ENCODE data around the gene AHI1. TPM values are rescaled to one million over a fixed set of nuclear protein-coding genes. Genes with fewer than 3 reads are reported as not detected.

AHI1 gene
- total and polyA plus RNA-seq, 11 donors, result 5.7 to 17.1 (median 10.3) TPM

DNA sequence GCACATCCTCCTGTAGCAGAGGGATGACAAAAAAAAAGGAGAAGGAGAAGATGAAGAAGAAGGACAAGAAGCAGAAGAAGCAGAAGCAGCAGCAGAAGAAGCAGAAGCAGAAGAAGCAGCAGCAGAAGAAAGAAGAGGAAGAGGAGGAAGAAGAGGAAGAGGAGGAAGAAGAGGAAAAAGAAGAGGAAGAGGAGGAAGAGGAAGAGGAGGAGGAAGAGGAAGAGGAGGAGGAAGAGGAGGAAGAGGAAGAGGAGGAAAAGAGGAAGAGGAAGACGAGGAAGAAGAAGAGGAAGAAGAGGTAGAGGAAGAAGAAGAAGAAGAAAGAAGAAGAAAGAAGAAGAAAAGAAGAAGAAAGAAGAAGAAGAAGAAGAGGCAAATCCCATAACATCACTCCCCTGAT lies 35.0 kb upstream of the AHI1 start:
- H3K4me3 ChIP-seq, result no peak overlapping the region
- H3K9me3 ChIP-seq, result no peaks in the 10 kb centered on the region
- intact Hi-C loops (cut with DNase I), result loop anchor here in 9 of 10 donors (10.0 kb wide), 6 partner anchors 372 to 792 kb away; no protein-coding TSS in a partner anchor
- H3K36me3 ChIP-seq, result no peaks in the 10 kb centered on the region
- H3K27me3 ChIP-seq, result no peaks in the 10 kb centered on the region
- no peak for ATAC-seq
- DNase-seq, result no peak
- no peak for TF ChIP-seq POLR2A (IDR thresholded peaks at IDR 0.05)
- TF ChIP-seq, protein P1, sequence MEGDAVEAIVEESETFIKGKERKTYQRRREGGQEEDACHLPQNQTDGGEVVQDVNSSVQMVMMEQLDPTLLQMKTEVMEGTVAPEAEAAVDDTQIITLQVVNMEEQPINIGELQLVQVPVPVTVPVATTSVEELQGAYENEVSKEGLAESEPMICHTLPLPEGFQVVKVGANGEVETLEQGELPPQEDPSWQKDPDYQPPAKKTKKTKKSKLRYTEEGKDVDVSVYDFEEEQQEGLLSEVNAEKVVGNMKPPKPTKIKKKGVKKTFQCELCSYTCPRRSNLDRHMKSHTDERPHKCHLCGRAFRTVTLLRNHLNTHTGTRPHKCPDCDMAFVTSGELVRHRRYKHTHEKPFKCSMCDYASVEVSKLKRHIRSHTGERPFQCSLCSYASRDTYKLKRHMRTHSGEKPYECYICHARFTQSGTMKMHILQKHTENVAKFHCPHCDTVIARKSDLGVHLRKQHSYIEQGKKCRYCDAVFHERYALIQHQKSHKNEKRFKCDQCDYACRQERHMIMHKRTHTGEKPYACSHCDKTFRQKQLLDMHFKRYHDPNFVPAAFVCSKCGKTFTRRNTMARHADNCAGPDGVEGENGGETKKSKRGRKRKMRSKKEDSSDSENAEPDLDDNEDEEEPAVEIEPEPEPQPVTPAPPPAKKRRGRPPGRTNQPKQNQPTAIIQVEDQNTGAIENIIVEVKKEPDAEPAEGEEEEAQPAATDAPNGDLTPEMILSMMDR (IDR thresholded peaks at IDR 0.05), result no peak
- peaks cover 0 to 6% (median 0%) of the 10 kb centered on the region in 12 donors for H3K4me1 ChIP-seq
- no peak overlapping the region for H3K27ac ChIP-seq
- WGBS, 4 donors, result 53 to 68% (median 62%) methylated on average over 1 of the region's 1 CpG

DNA sequence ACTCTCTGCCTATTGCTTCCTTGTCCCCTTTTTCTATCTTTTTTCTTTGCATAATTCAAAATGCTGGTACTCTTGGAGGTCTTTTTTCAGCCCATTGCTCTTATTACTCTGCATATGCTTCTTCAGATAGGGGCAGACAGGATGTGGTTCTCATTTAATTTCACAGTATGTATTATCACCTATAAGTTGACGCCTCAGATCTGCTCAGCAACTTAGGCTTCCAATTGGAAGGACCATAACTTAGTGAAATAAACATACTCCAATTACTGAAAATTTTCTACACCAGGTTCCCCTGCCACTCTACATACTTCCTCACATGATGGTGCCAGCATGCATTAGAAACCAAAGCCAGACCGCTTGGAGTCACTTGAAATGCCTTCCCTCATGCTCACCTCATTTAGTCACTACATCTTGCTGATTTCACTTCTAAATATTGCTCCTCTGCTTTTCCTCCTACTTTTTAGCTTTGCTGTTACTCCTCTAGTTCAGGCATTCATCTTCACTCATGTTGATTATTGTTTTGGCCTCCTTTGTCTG lies 34.5 kb upstream of the AHI1 start:
- intact Hi-C loops (cut with DNase I), result loop anchor here in 9 of 10 donors (10.0 kb wide), 6 partner anchors 373 to 793 kb away; no protein-coding TSS in a partner anchor

DNA sequence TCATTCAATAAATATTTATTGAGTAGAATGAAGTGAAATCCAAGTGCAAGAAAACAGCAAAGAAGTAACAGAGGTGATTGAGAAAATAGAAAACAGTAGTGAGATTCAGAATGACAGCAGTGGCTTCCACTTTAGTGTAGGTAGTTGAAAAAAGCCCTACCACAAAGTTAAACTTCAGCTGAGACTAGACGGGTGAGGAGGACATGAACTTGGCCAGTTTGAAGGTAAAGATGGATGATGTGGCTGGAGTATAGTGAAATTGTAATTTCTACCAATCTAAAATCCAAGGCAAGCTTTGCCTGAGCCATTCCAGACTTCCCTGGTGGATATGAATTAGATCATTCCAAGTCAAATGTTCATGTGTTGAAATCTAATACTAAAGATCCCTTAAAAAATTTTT lies 32.6 kb upstream of the AHI1 start:
- Histone ChIP-seq H3K27me3 (no peaks in the 10 kb centered on the region), H3K4me3 (no peak overlapping the region), H3K4me1 (no peaks in the 10 kb centered on the region), H3K36me3 (no peaks in the 10 kb centered on the region), H3K27ac (no peak overlapping the region), H3K9me3 (no peaks in the 10 kb centered on the region)
- TF ChIP-seq, protein P1 (IDR thresholded peaks at IDR 0.05), result no peak
- no peak for TF ChIP-seq POLR2A (IDR thresholded peaks at IDR 0.05)
- no peak for ATAC-seq
- intact Hi-C loops (cut with DNase I), result loop anchor here in 9 of 10 donors (10.0 kb wide), 6 partner anchors 375 to 795 kb away; no protein-coding TSS in a partner anchor
- 71 to 88% (median 79%) methylated on average over 1 of the region's 1 CpG for WGBS, 4 donors
- no peak for DNase-seq

More for the DNA sequence above, 34.5 kb upstream of the AHI1 start:
- ATAC-seq (no peak), DNase-seq (no peak)
- no peaks in the 10 kb centered on the region for H3K27me3 ChIP-seq
- H3K4me3 ChIP-seq, result no peak overlapping the region
- WGBS, 4 donors, result 91 to 99% (median 95%) methylated on average over 2 of the region's 2 CpGs
- no peak overlapping the region for H3K27ac ChIP-seq
- H3K36me3 ChIP-seq, result no peaks in the 10 kb centered on the region
- TF ChIP-seq, protein P1 (IDR thresholded peaks at IDR 0.05), result no peak
- no peak for TF ChIP-seq POLR2A (IDR thresholded peaks at IDR 0.05)
- no peaks in the 10 kb centered on the region for H3K9me3 ChIP-seq
- peaks cover 0 to 6% (median 0%) of the 10 kb centered on the region in 12 donors for H3K4me1 ChIP-seq

DNA sequence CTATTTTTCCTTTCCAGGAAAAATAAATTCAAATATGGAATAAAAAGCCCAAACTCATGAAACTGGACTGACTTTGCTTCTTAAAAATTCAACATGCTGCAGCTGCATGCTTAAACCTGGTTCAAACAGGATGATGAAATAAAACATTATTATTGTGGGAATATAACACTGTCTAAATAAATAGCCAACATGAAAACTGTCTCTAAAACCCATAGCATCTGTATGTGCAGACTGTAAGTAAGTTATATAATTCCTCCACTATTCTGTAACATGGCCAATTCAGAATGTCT lies 30.4 kb upstream of the AHI1 start:
- no peak overlapping the region for H3K27ac ChIP-seq

More for the DNA sequence above, 30.4 kb upstream of the AHI1 start:
- Histone ChIP-seq H3K27me3 (no peaks in the 10 kb centered on the region), H3K4me3 (no peak overlapping the region), H3K36me3 (no peaks in the 10 kb centered on the region), H3K9me3 (no peaks in the 10 kb centered on the region), H3K4me1 (peaks cover 0 to 3% (median 0%) of the 10 kb centered on the region in 12 donors)
- DNase-seq, result no peak
- intact Hi-C loops (cut with DNase I), result no loop called here
- TF ChIP-seq, protein P1 (IDR thresholded peaks at IDR 0.05), result no peak
- no peak for TF ChIP-seq POLR2A (IDR thresholded peaks at IDR 0.05)
- no peak for ATAC-seq

Data from heart left ventricle (tissue), 16 donors.